Vagina (tissue), 2 donors: Measurements from ENCODE around the gene PUS10.

Source experiments
- CTCF ChIP-seq, 3 experiments: fragments of 450-650 bp in 2 of 3; fragments of 200-600 bp in 1 of 3; sonication (generic) in 1 of 3; IDR thresholded peaks; one replicate each; pipeline ENCODE4 v1.5.1; 2017 to 2019; ENCODE audit warnings: antibody characterized with exemption in 3 of 3, mild to moderate bottlenecking in 2 of 3, moderate library complexity in 2 of 3
- POLR2AphosphoS5 ChIP-seq, 2 donors: sonication (generic); formaldehyde crosslinking; IDR thresholded peaks; one replicate each; pipeline ENCODE4 v1.9.0; 2017; ENCODE audit warnings: antibody characterized with exemption in 2 of 2, mild to moderate bottlenecking in 2 of 2, low read depth in 1 of 2; ENCODE audit not compliant: insufficient read depth in 1 of 2

GRCh38 chr2:60979231-60979630, 38.8 kb downstream of the PUS10 start:
- TF ChIP-seq CTCF (IDR thresholded peaks at IDR 0.05) (no peak), POLR2AphosphoS5 (IDR thresholded peaks at IDR 0.05; ENCODE audit: insufficient read depth in 1 of 2, low read depth in 1 of 2) (no peak)
